A673 (cell line): ENCODE data around the gene KCNJ8.

Experiments used
- CTCF ChIP-seq: fragments of 300-800, 200-600 bp; sonication (generic); conservative IDR thresholded peaks from 2 replicates; pipeline ENCODE4 v1.5.1; 2017; ENCODE audit warnings: low read depth, mild to moderate bottlenecking, antibody characterized with exemption, low read length, moderate library complexity, mixed read lengths
- EZH2 ChIP-seq: fragments of 200-600 bp; sonication (generic); IDR thresholded peaks from 2 replicates; pipeline ENCODE4 v1.6.1; 2017; ENCODE audit warnings: borderline replicate concordance, low read depth, mild to moderate bottlenecking, mixed read lengths, antibody characterized with exemption, low read length; ENCODE audit not compliant: poor library complexity, severe bottlenecking

DNA sequence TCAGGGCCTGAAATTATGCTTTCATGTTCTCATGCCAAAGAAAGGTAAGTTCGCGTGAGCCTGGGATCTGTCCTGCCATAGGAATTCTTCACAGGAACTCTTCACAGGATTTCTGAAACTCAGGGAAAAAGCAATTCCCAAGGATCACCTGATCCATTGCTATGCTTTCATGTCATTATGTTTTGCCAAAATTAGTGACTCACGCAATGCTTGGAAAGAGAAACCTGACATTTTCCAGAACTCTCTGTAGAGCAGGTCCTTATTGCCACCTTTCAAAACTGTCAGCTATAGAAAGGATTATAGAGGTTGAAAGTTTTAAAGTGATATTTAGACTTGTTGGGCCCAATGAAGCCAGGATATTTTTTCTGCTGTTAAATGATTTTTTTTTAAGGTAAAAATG, 6.3 kb upstream of the KCNJ8 start:
- TF ChIP-seq CTCF (no peak), EZH2 (no peak)
